ENCODE measurements around the gene CUL2. TPM values are rescaled to one million over a fixed set of nuclear protein-coding genes. Genes with fewer than 3 reads are reported as not detected.
"Not testable (repeated sequence)": the region's sequence is repeated elsewhere in the genome, so short reads cannot be mapped to it uniquely, and the experiment has no call there.

The CUL2 gene
- total RNA-seq, 1 donor from 2014 or later = 33.7 TPM

- CTCF ChIA-PET = no interaction called here
- no peaks in the 10 kb centered on the region for H3K27me3 Mint-ChIP-seq
- ATAC-seq (ENCODE audit: low read depth) = no peak
Measured at GRCh38 chr10:34979938-34980337, 110.2 kb downstream of the CUL2 start.

GRCh38 chr10:34978080-34978479, 112.1 kb downstream of the CUL2 start:
- H3K27ac Mint-ChIP-seq = no peak overlapping the region
- no peaks in the 10 kb centered on the region for H3K27me3 Mint-ChIP-seq
- ATAC-seq (ENCODE audit: low read depth) (no peak), DNase-seq (no peak)
- peaks cover 9% of the 10 kb centered on the region for H3K9me3 Mint-ChIP-seq
- H3K4me1 Mint-ChIP-seq = no peaks in the 10 kb centered on the region
- no peak overlapping the region for H3K4me3 Mint-ChIP-seq
- intact Hi-C loops (cut with micrococcal nuclease) = no loop called here
- ChIA-PET POLR2A (no interaction called here), CTCF (no interaction called here)
- H3K36me3 Mint-ChIP-seq (ENCODE audit: low read depth) = no peaks in the 10 kb centered on the region
- TF ChIP-seq CTCF (IDR thresholded peaks at IDR 0.05) = no peak

More at GRCh38 chr10:34979938-34980337, 110.2 kb downstream of the CUL2 start:
- POLR2A ChIA-PET = no interaction called here
- no peak overlapping the region for H3K4me3 Mint-ChIP-seq
- DNase-seq = no peak
- H3K36me3 Mint-ChIP-seq (ENCODE audit: low read depth) = no peaks in the 10 kb centered on the region
- peaks cover 9% of the 10 kb centered on the region for H3K9me3 Mint-ChIP-seq
- H3K4me1 Mint-ChIP-seq = no peaks in the 10 kb centered on the region
- no peak for TF ChIP-seq CTCF (IDR thresholded peaks at IDR 0.05)
- intact Hi-C loops (cut with micrococcal nuclease) = no loop called here
- no peak overlapping the region for H3K27ac Mint-ChIP-seq

GRCh38 chr10:34976380-34976910, 113.7 kb downstream of the CUL2 start:
- H3K4me3 Mint-ChIP-seq; CTCF ChIA-PET; DNase-seq; intact Hi-C loops (cut with micrococcal nuclease); H3K27me3 Mint-ChIP-seq; H3K27ac Mint-ChIP-seq; H3K36me3 Mint-ChIP-seq (ENCODE audit: low read depth); H3K9me3 Mint-ChIP-seq; POLR2A ChIA-PET; ATAC-seq (ENCODE audit: low read depth); H3K4me1 Mint-ChIP-seq: not testable (repeated sequence)

GRCh38 chr10:34974364-34975065, 115.6 kb downstream of the CUL2 start:
- POLR2A ChIA-PET; H3K27me3 Mint-ChIP-seq; H3K9me3 Mint-ChIP-seq; DNase-seq; CTCF ChIA-PET; H3K27ac Mint-ChIP-seq; intact Hi-C loops (cut with micrococcal nuclease); H3K4me3 Mint-ChIP-seq; H3K4me1 Mint-ChIP-seq; H3K36me3 Mint-ChIP-seq (ENCODE audit: low read depth); ATAC-seq (ENCODE audit: low read depth): not testable (repeated sequence)

GRCh38 chr10:34973757-34974156, 116.4 kb downstream of the CUL2 start:
- H3K36me3 Mint-ChIP-seq (ENCODE audit: low read depth); DNase-seq; H3K27ac Mint-ChIP-seq; CTCF ChIA-PET; H3K27me3 Mint-ChIP-seq; ATAC-seq (ENCODE audit: low read depth); H3K4me3 Mint-ChIP-seq; intact Hi-C loops (cut with micrococcal nuclease); POLR2A ChIA-PET; H3K4me1 Mint-ChIP-seq; H3K9me3 Mint-ChIP-seq: not testable (repeated sequence)

- ATAC-seq (ENCODE audit: low read depth); H3K4me1 Mint-ChIP-seq; H3K36me3 Mint-ChIP-seq (ENCODE audit: low read depth); intact Hi-C loops (cut with micrococcal nuclease); POLR2A ChIA-PET; CTCF ChIA-PET; H3K9me3 Mint-ChIP-seq; DNase-seq; H3K27me3 Mint-ChIP-seq; H3K27ac Mint-ChIP-seq; H3K4me3 Mint-ChIP-seq: not testable (repeated sequence)
Measured at GRCh38 chr10:34973121-34973520, 117.0 kb downstream of the CUL2 start.

GRCh38 chr10:34972591-34972990, 117.5 kb downstream of the CUL2 start:
- H3K36me3 Mint-ChIP-seq (ENCODE audit: low read depth); POLR2A ChIA-PET; CTCF ChIA-PET; DNase-seq; H3K9me3 Mint-ChIP-seq; H3K4me3 Mint-ChIP-seq; H3K27ac Mint-ChIP-seq; H3K4me1 Mint-ChIP-seq; intact Hi-C loops (cut with micrococcal nuclease); ATAC-seq (ENCODE audit: low read depth); H3K27me3 Mint-ChIP-seq: not testable (repeated sequence)

- POLR2A ChIA-PET; H3K27me3 Mint-ChIP-seq; ATAC-seq (ENCODE audit: low read depth); H3K4me1 Mint-ChIP-seq; H3K27ac Mint-ChIP-seq; H3K9me3 Mint-ChIP-seq; H3K4me3 Mint-ChIP-seq; CTCF ChIA-PET; intact Hi-C loops (cut with micrococcal nuclease); DNase-seq; H3K36me3 Mint-ChIP-seq (ENCODE audit: low read depth): not testable (repeated sequence)
Measured at GRCh38 chr10:34971606-34972334, 118.4 kb downstream of the CUL2 start.

All from activated B cell treated with CpG ODN at 0.5 μM for 24 hours (primary cell).